ENCODE data around the gene FTH1.
A peak's percentile ranks its signal among the peaks of the same experiment; 100 is the strongest.
"Not testable (repeated sequence)": the region's sequence is repeated elsewhere in the genome, so short reads cannot be mapped to it uniquely, and the experiment has no call there.

The FTH1 gene

GRCh38 chr11:61967116-61967923 lies at the start of gene FTH1:
FTH1 (minus strand) TSS chr11:61967634; CDS start chr11:61967425, 209 bp downstream.
- DNase-seq = peak; percentile 60

GRCh38 chr11:62015615-62016014 lies 48.2 kb upstream of the FTH1 start:
- DNase-seq = no peak

GRCh38 chr11:62013537-62014476 lies 46.4 kb upstream of the FTH1 start:
- DNase-seq = no peak

- no peak for DNase-seq
Measured at GRCh38 chr11:62012832-62013461, 45.5 kb upstream of the FTH1 start.

- DNase-seq = no peak
Measured at GRCh38 chr11:62012451-62012831, 45.0 kb upstream of the FTH1 start.

GRCh38 chr11:62011881-62012280 lies 44.4 kb upstream of the FTH1 start:
- DNase-seq = no peak

- no peak for DNase-seq
Measured at GRCh38 chr11:62010935-62011528, 43.6 kb upstream of the FTH1 start.

- DNase-seq = no peak
Measured at GRCh38 chr11:62008193-62008592, 40.8 kb upstream of the FTH1 start.

- DNase-seq = no peak
Measured at GRCh38 chr11:62004473-62004872, 37.0 kb upstream of the FTH1 start.

- DNase-seq = not testable (repeated sequence)
Measured at GRCh38 chr11:62002283-62002682, 34.8 kb upstream of the FTH1 start.

GRCh38 chr11:62001450-62002191 lies 34.2 kb upstream of the FTH1 start:
- no peak for DNase-seq

GRCh38 chr11:62000539-62001446 lies 33.4 kb upstream of the FTH1 start:
- DNase-seq = no peak

- no peak for DNase-seq
Measured at GRCh38 chr11:61999141-61999975, 31.9 kb upstream of the FTH1 start.

- no peak for DNase-seq
Measured at GRCh38 chr11:61996933-61997332, 29.5 kb upstream of the FTH1 start.

GRCh38 chr11:61994981-61995380 lies 27.5 kb upstream of the FTH1 start:
- DNase-seq = no peak

GRCh38 chr11:61985869-61986268 lies 18.4 kb upstream of the FTH1 start:
- no peak for DNase-seq

GRCh38 chr11:61983419-61983818 lies 16.0 kb upstream of the FTH1 start:
- DNase-seq = no peak

- no peak for DNase-seq
Measured at GRCh38 chr11:61980783-61981541, 13.5 kb upstream of the FTH1 start.
